Left ventricle myocardium inferior (tissue), 1 donor: Measurements from ENCODE around the gene DCUN1D2. TPM values are rescaled to one million over a fixed set of nuclear protein-coding genes. Genes with fewer than 3 reads are reported as not detected.

Experiments used
- DNase-seq: peaks from one replicate; pipeline ENCODE4 v3.0.0-alpha.2; 2020
- H3K27ac ChIP-seq: fragments of 200-600 bp; replicated peaks from 2 replicates; pipeline ENCODE4 v1.8.0; 2021
- H3K27me3 ChIP-seq: fragments of 200-600 bp; 2 replicates; pipeline ENCODE4 v1.8.0; 2021; ENCODE audit warnings: low read depth
- H3K36me3 ChIP-seq: fragments of 200-600 bp; 2 replicates; pipeline ENCODE4 v1.8.0; 2021
- H3K4me1 ChIP-seq: fragments of 200-600 bp; 2 replicates; pipeline ENCODE4 v1.8.0; 2021
- H3K4me3 ChIP-seq: fragments of 200-600 bp; 2 replicates; pipeline ENCODE4 v1.8.0; 2021; ENCODE audit warnings: mild to moderate bottlenecking, moderate library complexity
- H3K9me3 ChIP-seq: fragments of 200-600 bp; replicated peaks from 2 replicates; pipeline ENCODE4 v1.8.0; 2021
- intact Hi-C: fragments of 100-400 bp; cut with micrococcal nuclease; formaldehyde crosslinking; loops from one replicate; pipeline ENCODE4 v1.11.0; 2022
- total RNA-seq: library from RNA; stranded (reverse); fragmentation: NEBNext Ultra II Directional; extraction: Animal tissue kit (Norgen Biotek cat#: 25700); gene quantifications from one replicate; pipeline ENCODE4 v1.2.1, GENCODE V29; 2021
- TF ChIP-seq, protein P1 (sequence below): fragments of 200-600 bp; IDR thresholded peaks from 2 replicates; pipeline ENCODE4 v1.8.0; 2021; ENCODE audit warnings: antibody characterized with exemption, mild to moderate bottlenecking, borderline replicate concordance
- donor health status: DM: no; HTN: yes; CAD: no; lungs with severe emphysema.

Gene DCUN1D2
- total RNA-seq, 1 donor from 2014 or later: 196 TPM

GRCh38 chr13:113495494-113496210 lies 5.1 kb upstream of the DCUN1D2 start:
- intact Hi-C loops: no loop called here
- Histone ChIP-seq H3K9me3 (no peaks in the 10 kb centered on the region), H3K27ac (peak overlapping the region; percentile 95), H3K36me3 (peaks cover 50% of the 10 kb centered on the region), H3K4me3 (peak overlapping the region; percentile 41), H3K4me1 (peaks cover 75% of the 10 kb centered on the region), H3K27me3 (no peaks in the 10 kb centered on the region)
- no peak for DNase-seq
- TF ChIP-seq, protein P1, sequence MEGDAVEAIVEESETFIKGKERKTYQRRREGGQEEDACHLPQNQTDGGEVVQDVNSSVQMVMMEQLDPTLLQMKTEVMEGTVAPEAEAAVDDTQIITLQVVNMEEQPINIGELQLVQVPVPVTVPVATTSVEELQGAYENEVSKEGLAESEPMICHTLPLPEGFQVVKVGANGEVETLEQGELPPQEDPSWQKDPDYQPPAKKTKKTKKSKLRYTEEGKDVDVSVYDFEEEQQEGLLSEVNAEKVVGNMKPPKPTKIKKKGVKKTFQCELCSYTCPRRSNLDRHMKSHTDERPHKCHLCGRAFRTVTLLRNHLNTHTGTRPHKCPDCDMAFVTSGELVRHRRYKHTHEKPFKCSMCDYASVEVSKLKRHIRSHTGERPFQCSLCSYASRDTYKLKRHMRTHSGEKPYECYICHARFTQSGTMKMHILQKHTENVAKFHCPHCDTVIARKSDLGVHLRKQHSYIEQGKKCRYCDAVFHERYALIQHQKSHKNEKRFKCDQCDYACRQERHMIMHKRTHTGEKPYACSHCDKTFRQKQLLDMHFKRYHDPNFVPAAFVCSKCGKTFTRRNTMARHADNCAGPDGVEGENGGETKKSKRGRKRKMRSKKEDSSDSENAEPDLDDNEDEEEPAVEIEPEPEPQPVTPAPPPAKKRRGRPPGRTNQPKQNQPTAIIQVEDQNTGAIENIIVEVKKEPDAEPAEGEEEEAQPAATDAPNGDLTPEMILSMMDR: no peak

- peak overlapping the region; percentile 95 for H3K27ac ChIP-seq
- H3K9me3 ChIP-seq: no peaks in the 10 kb centered on the region
- peak overlapping the region; percentile 8 for H3K4me3 ChIP-seq
- peaks cover 29% of the 10 kb centered on the region for H3K36me3 ChIP-seq
- peaks cover 83% of the 10 kb centered on the region for H3K4me1 ChIP-seq
- no peaks in the 10 kb centered on the region for H3K27me3 ChIP-seq
- intact Hi-C loops: no loop called here
- no peak for DNase-seq
- TF ChIP-seq, protein P1: no peak
Measured at GRCh38 chr13:113493315-113493951, 2.9 kb upstream of the DCUN1D2 start.

- H3K27ac ChIP-seq: peak overlapping the region; percentile 95
- H3K9me3 ChIP-seq: no peaks in the 10 kb centered on the region
- TF ChIP-seq, protein P1: no peak
- DNase-seq: no peak
- H3K4me3 ChIP-seq: peak overlapping the region; percentile 92
- H3K27me3 ChIP-seq: no peaks in the 10 kb centered on the region
- H3K4me1 ChIP-seq: peaks cover 91% of the 10 kb centered on the region
- peaks cover 17% of the 10 kb centered on the region for H3K36me3 ChIP-seq
- intact Hi-C loops: no loop called here
Measured at GRCh38 chr13:113491982-113492381, 1.5 kb upstream of the DCUN1D2 start.

DNA sequence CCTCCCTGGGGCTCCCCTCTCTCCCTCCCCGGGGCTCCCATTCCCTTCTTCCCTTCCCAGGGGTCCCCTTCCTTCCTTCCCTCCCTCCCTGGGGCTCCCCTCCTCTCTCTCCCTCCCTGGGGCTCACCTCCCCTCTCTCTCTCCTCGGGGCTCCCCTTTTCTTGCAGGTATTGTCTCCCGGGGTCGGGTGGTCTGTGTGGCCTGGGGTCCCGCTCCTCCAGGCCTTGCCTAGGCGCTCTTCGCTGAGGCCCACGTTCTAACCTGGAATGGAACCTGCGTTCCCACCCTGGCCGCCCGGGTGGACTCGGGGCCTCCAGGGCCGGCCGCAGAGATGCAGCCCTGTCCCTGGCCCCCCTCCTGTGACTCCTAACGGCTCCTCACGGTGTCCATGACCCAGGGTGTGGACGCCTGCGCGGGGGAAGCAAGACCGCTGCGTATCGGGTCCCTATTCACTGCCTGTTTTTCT lies 940 bp upstream of the DCUN1D2 start:
- DNase-seq: peak; percentile 45
- peak overlapping the region; percentile 92 for H3K4me3 ChIP-seq
- intact Hi-C loops: no loop called here

More for the DNA sequence above, 940 bp upstream of the DCUN1D2 start:
- peaks cover 12% of the 10 kb centered on the region for H3K36me3 ChIP-seq
- no peaks in the 10 kb centered on the region for H3K9me3 ChIP-seq
- peak overlapping the region; percentile 95 for H3K27ac ChIP-seq
- TF ChIP-seq, protein P1: no peak
- H3K27me3 ChIP-seq: no peaks in the 10 kb centered on the region
- peaks cover 91% of the 10 kb centered on the region for H3K4me1 ChIP-seq
